Nephron (organoid): ENCODE measurements around the gene CXCR5.

ENCODE experiments used
- H3K27ac Mint-ChIP-seq, 3 experiments: 2 replicates each; pipeline ENCODE4 v1.8.0; 2020; ENCODE audit warnings: mixed read lengths in 3 of 3, mild to moderate bottlenecking in 2 of 3, moderate library complexity in 1 of 3
- H3K27me3 Mint-ChIP-seq: 2 replicates; pipeline ENCODE4 v1.8.0; 2021; ENCODE audit warnings: low read depth, mild to moderate bottlenecking, moderate library complexity, mixed read lengths
- H3K36me3 Mint-ChIP-seq: 2 replicates; pipeline ENCODE4 v1.8.0; 2020; ENCODE audit warnings: low read depth, mixed read lengths
- H3K4me1 Mint-ChIP-seq: 2 replicates; pipeline ENCODE4 v1.8.0; 2020; ENCODE audit warnings: mixed read lengths
- H3K4me3 Mint-ChIP-seq, 3 experiments: 2 replicates each; pipeline ENCODE4 v1.8.0; 2020; ENCODE audit warnings: mild to moderate bottlenecking in 3 of 3, mixed read lengths in 3 of 3, moderate library complexity in 2 of 3
- H3K9me3 Mint-ChIP-seq: 2 replicates; pipeline ENCODE4 v1.8.0; 2020; ENCODE audit warnings: mixed read lengths
- TF ChIP-seq, protein P1 (sequence below), 3 experiments: fragments of 200-600 bp; sonication (generic); IDR thresholded peaks; one replicate each; pipeline ENCODE4 v1.5.0; 2021; ENCODE audit warnings: antibody characterized with exemption in 3 of 3; ENCODE audit not compliant: unreplicated experiment in 3 of 3

CXCR5 gene

GRCh38 chr11:118878163-118878563 is 5.5 kb upstream of the CXCR5 start:
- H3K9me3 Mint-ChIP-seq, result no peaks in the 10 kb centered on the region
- H3K36me3 Mint-ChIP-seq, result no peaks in the 10 kb centered on the region
- H3K27ac Mint-ChIP-seq, result no peak overlapping the region
- no peaks in the 10 kb centered on the region for H3K4me1 Mint-ChIP-seq
- TF ChIP-seq, protein P1, sequence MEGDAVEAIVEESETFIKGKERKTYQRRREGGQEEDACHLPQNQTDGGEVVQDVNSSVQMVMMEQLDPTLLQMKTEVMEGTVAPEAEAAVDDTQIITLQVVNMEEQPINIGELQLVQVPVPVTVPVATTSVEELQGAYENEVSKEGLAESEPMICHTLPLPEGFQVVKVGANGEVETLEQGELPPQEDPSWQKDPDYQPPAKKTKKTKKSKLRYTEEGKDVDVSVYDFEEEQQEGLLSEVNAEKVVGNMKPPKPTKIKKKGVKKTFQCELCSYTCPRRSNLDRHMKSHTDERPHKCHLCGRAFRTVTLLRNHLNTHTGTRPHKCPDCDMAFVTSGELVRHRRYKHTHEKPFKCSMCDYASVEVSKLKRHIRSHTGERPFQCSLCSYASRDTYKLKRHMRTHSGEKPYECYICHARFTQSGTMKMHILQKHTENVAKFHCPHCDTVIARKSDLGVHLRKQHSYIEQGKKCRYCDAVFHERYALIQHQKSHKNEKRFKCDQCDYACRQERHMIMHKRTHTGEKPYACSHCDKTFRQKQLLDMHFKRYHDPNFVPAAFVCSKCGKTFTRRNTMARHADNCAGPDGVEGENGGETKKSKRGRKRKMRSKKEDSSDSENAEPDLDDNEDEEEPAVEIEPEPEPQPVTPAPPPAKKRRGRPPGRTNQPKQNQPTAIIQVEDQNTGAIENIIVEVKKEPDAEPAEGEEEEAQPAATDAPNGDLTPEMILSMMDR (IDR thresholded peaks at IDR 0.05; ENCODE audit: unreplicated experiment in 3 of 3), result no peak
- H3K27me3 Mint-ChIP-seq, result no peaks in the 10 kb centered on the region
- no peak overlapping the region for H3K4me3 Mint-ChIP-seq

DNA sequence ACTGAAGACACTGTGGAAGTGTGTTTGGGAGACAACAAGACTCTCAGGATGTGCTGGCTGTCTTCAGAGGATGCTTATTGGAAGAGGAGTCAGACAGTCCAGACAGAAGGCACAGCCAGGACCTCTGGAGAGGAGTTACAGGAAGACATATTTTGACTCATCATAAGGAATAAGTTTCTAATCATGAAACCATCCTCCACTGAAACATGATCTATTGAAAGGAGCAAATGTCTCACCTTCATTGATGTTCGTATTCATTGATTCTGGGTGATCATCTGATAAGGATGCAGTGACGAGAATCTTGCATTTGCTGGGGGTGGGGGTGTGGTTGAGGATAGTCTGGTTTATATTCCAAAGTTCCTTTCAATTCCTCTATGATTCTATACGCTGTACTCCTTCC is 2.5 kb upstream of the CXCR5 start:
- TF ChIP-seq, protein P1 (IDR thresholded peaks at IDR 0.05; ENCODE audit: unreplicated experiment in 3 of 3), result no peak
- H3K9me3 Mint-ChIP-seq, result no peaks in the 10 kb centered on the region
- H3K4me3 Mint-ChIP-seq, result no peak overlapping the region
- H3K27ac Mint-ChIP-seq, result no peak overlapping the region
- no peaks in the 10 kb centered on the region for H3K36me3 Mint-ChIP-seq
- no peaks in the 10 kb centered on the region for H3K4me1 Mint-ChIP-seq
- H3K27me3 Mint-ChIP-seq, result no peaks in the 10 kb centered on the region

- no peak overlapping the region for H3K27ac Mint-ChIP-seq
- H3K9me3 Mint-ChIP-seq, result no peaks in the 10 kb centered on the region
- no peak overlapping the region for H3K4me3 Mint-ChIP-seq
- TF ChIP-seq, protein P1 (IDR thresholded peaks at IDR 0.05; ENCODE audit: unreplicated experiment in 3 of 3), result no peak
- H3K27me3 Mint-ChIP-seq, result peaks cover 4% of the 10 kb centered on the region
- peaks cover under 1% of the 10 kb centered on the region for H3K4me1 Mint-ChIP-seq
- H3K36me3 Mint-ChIP-seq, result no peaks in the 10 kb centered on the region
Measured at GRCh38 chr11:118882491-118882890, 1.2 kb upstream of the CXCR5 start.

- Mint-ChIP-seq H3K27ac (no peak overlapping the region), H3K27me3 (peaks cover 5% of the 10 kb centered on the region), H3K9me3 (no peaks in the 10 kb centered on the region), H3K4me3 (no peak overlapping the region), H3K36me3 (no peaks in the 10 kb centered on the region), H3K4me1 (peaks cover 5% of the 10 kb centered on the region)
- TF ChIP-seq, protein P1 (IDR thresholded peaks at IDR 0.05; ENCODE audit: unreplicated experiment in 3 of 3), result no peak
Measured at GRCh38 chr11:118883004-118883367, 706 bp upstream of the CXCR5 start.

- no peaks in the 10 kb centered on the region for H3K9me3 Mint-ChIP-seq
- TF ChIP-seq, protein P1 (IDR thresholded peaks at IDR 0.05; ENCODE audit: unreplicated experiment in 3 of 3), result no peak
- no peak overlapping the region for H3K27ac Mint-ChIP-seq
- no peaks in the 10 kb centered on the region for H3K36me3 Mint-ChIP-seq
- H3K4me1 Mint-ChIP-seq, result peaks cover 9% of the 10 kb centered on the region
- H3K27me3 Mint-ChIP-seq, result peaks cover 16% of the 10 kb centered on the region
- H3K4me3 Mint-ChIP-seq, result no peak overlapping the region
Measured at GRCh38 chr11:118884875-118885274, 1.2 kb downstream of the CXCR5 start.

DNA sequence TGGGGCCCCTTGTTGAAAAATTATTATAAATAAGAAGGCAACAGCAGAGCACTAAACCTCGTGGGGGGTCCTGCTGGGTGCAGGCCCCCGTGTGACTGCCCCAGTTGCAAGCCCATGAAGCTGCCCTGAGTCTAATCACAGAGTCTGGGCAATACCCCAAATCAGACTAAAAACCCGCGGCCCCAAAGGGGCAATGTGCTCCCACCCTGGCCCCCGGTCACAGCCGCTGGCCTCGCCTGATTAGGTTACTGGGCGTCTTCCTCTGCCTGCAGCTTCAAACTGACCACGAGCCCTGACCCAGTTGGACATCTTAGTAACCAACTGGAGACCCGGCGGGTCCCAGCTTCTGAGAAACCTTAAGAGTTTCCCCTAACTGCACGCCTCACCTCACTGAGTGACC is 1.6 kb downstream of the CXCR5 start:
- TF ChIP-seq, protein P1 (IDR thresholded peaks at IDR 0.05; ENCODE audit: unreplicated experiment in 3 of 3), result no peak
- no peak overlapping the region for H3K27ac Mint-ChIP-seq
- no peaks in the 10 kb centered on the region for H3K9me3 Mint-ChIP-seq
- no peaks in the 10 kb centered on the region for H3K36me3 Mint-ChIP-seq
- H3K4me1 Mint-ChIP-seq, result peaks cover 9% of the 10 kb centered on the region
- H3K4me3 Mint-ChIP-seq, result no peak overlapping the region
- peaks cover 16% of the 10 kb centered on the region for H3K27me3 Mint-ChIP-seq
